Head of caudate nucleus (tissue), 42 donors: ENCODE results near the gene PWP1.
A peak's percentile ranks its signal among the peaks of the same experiment; 100 is the strongest.
"Not testable (repeated sequence)": the region's sequence is repeated elsewhere in the genome, so short reads cannot be mapped to it uniquely, and the experiment has no call there.

Experiments used
- DNase-seq, 42 donors: peaks; one replicate each; pipeline versions ENCODE4 v3.0.0 to v3.0.0-alpha.2; 2020 to 2021; ENCODE audit warnings: mixed read lengths in 7 of 42
- intact Hi-C: fragments of 100-400 bp; cut with DNase I; formaldehyde crosslinking; loops from one replicate; pipeline ENCODE4 v1.15.0; 2022

Gene PWP1

DNA sequence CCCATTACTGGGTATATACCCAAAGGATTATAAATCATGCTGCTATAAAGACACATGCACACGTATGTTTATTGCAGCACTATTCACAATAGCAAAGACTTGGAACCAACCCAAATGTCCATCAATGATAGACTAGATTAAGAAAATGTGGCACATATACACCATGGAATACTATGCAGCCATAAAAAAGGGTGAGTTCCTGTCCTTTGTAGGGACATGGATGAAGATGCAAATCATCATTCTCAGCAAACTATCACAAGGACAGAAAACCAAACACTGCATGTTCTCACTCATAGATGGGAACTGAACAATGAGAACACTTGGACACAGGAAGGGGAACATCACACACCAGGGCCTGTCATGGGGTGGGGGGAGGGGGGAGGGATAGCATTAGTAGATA lies 42.1 kb downstream of the PWP1 start:
- DNase-seq, result not testable (repeated sequence)

DNA sequence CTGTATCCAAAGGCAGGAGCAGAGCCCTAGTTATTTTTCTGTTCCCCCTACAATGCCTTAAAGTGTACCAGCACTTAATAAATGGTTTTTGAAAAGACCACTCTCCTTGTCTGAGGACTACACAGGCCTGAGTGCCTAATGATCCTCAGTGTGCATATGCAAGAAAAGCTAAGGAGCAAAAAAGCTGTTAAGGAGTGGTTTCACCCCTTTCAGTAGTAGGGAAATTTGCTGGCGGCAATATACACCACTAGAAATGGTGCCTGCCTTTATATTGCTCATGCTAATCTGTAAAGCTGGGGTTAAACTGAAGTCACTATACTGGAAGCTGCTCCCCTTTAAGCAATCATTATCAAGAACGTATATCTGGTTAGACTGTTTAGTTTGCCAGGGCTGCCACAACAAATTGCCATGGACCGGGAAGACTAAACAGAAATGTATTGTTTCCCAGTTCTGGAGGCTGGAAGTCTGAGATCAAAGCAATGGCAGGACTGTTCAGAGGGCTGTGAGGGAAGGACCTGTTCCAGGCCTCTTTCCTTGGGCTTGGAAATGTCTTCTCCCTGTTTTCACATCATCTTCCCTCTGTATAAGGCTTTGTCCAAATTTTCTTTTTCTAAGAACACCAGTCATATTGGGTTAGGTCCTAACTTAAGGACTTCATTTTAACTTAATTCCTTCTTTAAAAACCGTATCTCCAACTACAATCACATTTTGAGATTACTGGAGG lies 45.2 kb downstream of the PWP1 start:
- intact Hi-C loops, result no loop called here
- no peak for DNase-seq

More for the DNA sequence above, 42.1 kb downstream of the PWP1 start:
- intact Hi-C loops, result not testable (repeated sequence)

DNA sequence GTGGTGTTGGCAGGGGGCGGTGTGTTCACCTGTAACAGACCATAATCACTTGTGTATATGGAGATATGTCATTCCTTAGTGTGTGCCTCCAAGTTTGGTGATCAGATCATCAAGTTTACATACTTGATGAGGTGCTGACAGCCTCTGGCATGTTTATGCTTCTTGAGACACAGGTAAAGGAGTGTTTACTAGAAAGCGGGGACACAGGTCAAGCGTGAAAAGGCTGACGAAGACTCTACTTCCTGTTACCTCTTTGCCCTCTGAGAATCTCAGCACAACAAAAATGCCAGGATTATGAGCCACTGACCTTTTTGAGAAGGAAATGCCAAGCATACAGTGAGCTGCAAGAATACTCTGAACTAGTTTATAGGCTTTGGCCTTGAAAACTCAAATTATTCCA lies 45.8 kb downstream of the PWP1 start:
- intact Hi-C loops, result no loop called here
- DNase-seq, result no peak

DNA sequence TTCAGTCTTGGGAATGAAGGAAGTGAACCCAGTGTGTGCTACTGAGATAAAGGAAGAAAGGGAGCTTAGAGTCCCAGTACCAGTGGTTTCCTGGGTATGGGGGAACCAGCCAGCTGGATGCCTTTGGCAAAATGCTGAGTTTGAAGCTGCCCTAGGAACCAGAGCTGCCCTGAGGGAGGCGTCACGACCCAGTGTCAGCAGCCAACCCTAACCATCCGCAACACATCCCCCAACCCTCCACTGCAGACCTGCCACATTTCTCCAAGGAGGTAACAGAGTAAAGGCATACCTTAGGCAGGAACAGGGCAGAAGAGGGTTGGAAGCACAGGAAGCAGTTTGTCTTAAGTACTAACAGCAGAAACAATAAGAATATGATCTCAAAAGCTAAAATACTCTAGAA lies 46.8 kb downstream of the PWP1 start:
- no peak for DNase-seq
- intact Hi-C loops, result no loop called here

DNA sequence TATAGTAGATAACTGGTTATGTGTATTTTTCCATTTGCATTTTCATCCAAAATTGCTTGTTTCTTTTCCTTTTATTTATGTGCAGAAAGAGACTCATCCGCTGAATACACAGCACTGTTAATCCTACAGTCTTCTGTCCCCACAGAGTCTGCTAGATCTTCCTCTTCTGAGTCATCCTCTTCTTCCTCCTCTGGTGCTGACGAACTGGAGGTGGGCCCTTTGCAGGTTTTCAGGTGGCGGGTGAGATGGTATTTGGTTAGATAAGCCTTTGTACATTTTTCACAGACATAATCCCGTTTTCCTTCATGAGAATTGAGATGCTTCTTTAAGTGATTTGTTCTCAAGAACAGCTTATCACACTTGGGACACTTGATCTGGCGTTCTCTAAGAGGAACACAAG lies 48.5 kb downstream of the PWP1 start:
- DNase-seq, result peak in 25 of 42 donors; percentile 3 to 66 (median 30)
- intact Hi-C loops, result no loop called here

DNA sequence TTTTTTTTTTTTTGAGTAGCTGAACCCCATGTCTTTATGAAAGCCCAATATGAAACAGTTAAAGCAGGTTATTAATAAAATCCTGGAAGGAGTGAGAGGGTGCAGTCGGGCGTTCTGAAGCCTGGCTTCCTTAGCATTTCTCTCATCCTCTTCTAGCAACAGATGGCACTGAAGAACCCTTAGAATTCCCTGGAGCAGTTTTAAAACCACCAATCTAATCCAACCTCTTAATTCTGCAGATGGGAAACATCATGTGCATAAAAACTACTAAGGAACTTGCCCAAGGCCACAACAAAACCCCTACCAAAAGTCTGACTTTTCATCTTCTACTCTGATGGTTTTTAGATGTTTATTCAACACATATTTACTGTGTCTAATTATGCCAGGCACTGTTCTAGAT lies 50.2 kb downstream of the PWP1 start:
- DNase-seq, result no peak
- intact Hi-C loops, result no loop called here

DNA sequence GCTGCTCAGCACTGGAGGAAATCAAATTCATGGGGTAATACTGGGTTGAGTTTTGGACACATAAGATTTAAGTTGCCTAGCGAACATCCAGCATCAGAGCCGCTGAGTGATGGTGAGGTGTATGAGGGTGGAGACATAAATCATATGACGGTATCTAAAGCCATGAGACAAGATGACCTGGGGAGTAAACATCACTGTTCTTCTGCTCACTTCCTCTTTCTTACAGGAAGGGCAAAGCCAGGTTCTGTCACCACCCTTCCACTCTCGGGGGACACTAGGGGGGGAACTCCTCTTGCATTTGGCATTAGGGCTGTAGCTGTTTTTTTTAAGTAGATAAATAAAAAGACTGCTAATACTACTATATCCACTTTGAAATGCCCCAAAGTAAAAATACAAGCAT lies 51.3 kb downstream of the PWP1 start:
- intact Hi-C loops, result no loop called here
- no peak for DNase-seq

DNA sequence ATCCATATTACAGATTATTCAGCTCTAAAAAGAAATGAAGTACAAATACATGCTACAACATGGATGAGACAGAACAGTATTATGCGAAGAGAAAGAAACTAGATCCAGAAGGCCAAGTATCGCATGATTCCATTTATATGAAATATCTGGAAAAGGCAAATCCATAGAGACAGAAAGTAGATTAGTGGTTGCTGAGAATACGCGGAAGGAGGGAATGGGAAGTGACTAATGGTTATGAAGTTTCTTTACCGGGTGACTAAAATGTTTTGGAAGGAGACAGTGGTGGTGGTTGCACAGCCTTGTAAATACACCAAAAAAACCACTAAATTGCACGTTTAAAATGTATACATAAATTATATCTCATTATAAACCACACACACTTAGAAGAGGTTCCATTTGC lies 62.9 kb downstream of the PWP1 start:
- DNase-seq, result no peak
- intact Hi-C loops, result no loop called here

DNA sequence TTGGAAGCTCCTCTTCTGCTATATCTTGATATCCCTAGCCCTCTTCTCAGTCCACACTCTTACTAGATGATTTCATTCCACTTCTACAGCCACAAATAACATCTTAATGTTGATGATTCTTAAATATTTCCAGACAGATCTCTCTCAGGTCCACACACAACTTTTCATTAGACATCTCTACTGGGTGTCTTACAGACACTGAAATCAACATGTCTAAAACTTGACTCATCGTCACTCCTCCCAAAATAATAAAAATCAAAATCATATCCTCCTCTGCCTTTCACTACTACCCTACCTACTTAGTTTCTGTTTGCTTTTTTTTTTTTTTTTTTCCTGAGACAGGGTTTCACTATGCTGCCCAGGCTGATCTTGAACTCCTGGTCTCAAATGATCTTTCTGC lies 63.5 kb downstream of the PWP1 start:
- DNase-seq, result no peak
- intact Hi-C loops, result no loop called here

DNA sequence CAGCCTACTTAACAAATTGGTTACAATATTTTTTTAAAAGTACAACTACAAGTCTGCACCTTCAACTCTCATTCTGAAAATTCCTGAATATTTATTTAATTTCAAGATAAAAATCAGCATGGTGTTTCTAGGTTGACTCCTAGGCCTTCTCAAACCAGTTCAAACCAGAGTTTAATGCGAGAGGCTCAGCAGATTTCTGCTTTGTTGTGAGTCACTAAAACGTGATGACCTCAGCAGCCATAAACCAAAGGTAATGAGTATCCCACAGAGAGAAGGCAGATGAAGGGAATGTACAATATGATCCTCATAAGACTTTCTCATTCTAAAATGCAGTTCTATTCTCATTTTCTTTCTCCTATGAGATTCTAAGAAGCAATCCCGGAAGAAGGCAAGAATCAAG lies 73.8 kb downstream of the PWP1 start:
- no peak for DNase-seq
- intact Hi-C loops, result no loop called here

DNA sequence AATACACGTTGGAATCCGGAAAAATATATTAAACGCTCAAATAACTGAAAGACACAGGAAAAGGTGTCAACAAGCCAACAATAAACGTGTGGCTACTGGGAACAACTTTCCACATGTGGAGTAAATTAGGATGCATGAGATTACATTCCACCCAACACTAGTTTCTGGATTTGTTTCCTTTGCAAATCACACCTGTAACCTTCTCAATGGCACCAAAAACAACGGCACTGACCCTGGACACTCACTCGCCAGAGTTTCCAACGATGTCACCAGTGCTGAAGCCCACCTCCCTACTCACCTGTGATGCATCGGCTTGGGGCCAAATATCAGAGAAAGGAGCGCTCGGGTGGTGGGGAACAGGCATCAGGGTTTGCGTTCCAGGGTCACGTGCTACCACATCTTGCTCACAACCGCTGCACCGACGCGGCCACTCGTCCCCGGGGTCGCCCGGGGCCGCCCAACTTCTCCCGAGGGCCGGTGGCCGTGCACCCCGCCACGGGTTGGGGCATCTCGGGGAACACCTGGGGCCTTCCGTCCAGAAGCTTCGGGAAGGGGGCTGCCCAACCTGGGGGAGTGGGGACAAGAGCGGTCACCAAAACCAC lies 74.7 kb downstream of the PWP1 start:
- peak in 38 of 42 donors; percentile 3 to 64 (median 36) for DNase-seq
- intact Hi-C loops, result loop anchor here (2.0 to 10.0 kb wide), 2 partner anchors 76 to 124 kb away; partner anchors contain the start of gene PWP1

DNA sequence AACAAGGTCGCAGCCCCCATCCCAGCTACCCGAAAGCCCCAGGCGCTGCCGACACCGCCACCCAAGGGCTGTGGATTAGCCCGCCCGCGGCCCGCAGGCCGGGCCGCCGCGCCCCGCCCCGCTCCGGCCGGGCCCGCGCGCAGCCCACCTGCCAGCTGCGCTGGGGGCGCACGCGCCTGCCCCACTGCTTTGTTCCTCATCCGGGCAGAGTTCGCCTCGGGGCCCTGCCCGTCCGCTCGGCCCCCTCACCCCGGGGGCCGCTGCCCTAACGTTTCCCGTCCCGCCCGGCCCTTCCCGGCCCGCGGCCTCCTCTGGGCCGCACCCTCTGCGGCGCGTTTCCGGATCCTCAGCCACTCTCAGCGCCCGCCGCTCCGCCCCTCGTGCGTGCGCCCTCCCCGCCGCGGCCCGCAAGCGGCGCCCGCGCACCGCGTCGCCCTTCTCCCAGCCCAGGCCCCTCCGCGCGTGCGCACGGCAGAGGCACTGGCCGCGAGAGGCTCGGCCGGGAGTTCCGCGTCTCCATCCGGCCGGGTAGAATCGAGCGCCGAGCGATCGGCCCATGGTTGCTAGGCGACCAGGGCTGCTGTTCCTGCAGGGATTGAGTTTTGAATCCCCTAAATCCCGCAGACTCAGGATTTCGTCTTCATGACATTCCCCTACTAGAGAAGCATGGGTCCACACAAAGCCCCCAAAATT lies 75.4 kb downstream of the PWP1 start, which contains the start of gene PRDM4:
TSS of gene PRDM4 (minus strand) at position 329 of the 693 bp plus-strand sequence. CDS start 622 bp downstream, outside the sequence.
- intact Hi-C loops, result loop anchor here (2.0 to 10.0 kb wide), 2 partner anchors 76 to 124 kb away; partner anchors contain the start of gene PWP1

DNA sequence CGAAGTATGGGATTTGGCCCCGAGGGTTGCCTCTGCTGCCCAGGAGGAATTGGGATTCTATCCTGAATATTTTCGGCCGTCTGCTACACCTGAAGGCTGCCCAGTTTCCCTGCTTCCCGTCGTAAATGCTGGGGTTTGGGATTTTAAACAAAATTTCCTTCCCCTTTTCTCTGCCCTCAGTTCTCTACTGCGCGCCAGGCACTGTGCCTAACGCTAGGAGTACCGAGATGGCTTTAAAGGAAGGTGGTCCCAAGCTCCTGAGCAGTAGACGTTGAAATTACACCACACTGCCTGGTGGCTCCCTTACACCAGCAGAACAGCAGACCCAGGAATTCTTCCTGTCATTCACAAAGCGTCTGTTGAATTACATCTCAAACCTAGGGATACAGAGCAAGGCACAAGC lies 75.9 kb downstream of the PWP1 start:
- intact Hi-C loops, result loop anchor here (2.0 to 10.0 kb wide), 2 partner anchors 77 to 123 kb away; partner anchors contain the start of gene PWP1
- DNase-seq, result peak in 16 of 42 donors; percentile 7 to 40 (median 25)

More for the DNA sequence above, 75.4 kb downstream of the PWP1 start, which contains the start of gene PRDM4:
- peak; percentile 84 to 97 (median 93) for DNase-seq
